HG02763 (cell line): Measurements from ENCODE around the gene PGBD4.
"Not testable (repeated sequence)": the region's sequence is repeated elsewhere in the genome, so short reads cannot be mapped to it uniquely, and the experiment has no call there.

Experiments
- ATAC-seq: cut with Tn5 transposase; IDR thresholded peaks from one replicate; pipeline ENCODE4 v1.9.1; 2021; ENCODE audit warnings: mild to moderate bottlenecking, moderate library complexity; ENCODE audit not compliant: unreplicated experiment

PGBD4 gene

DNA sequence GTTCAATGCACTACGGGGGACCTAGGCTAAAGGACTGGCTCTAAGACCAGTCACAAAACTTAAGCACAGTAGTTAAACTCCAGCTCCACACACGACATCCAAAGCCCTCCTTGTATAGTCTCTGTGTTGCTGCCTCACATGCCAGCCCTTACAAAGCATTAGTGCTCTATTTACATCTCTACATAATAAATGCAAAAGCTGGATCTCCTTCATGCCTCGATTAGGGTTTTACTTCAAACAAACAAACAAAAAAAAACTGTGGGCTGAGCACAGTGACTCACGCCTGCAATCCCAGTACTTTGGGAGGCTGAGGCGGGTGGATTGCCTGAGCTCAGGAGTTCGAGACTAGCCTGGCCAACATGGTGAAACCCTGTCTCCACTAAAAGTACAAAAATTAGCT lies 9.6 kb downstream of the PGBD4 start:
- no peak for ATAC-seq

- ATAC-seq: no peak
These were observed 12.3 kb downstream of the PGBD4 start for GRCh38 chr15:34114215-34114614.

DNA sequence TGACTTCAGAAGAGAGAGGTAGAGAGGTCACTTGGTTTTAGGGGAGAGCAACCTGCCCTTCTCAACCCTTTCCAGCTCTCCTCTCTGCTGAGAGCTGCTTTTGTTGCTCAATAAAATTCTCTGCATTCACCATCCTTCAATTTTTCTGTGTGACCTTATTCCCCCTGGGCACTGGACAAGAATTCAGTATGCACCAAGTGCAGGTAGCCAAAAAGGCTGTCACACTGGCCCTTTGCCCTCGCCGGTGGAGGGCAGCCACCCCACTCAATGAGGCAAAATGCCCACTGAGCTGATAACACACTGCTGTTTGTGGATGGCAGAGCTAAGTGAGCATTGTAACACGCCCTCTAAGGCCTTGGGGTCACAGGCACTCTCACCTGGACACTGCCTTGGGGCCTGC lies 12.9 kb downstream of the PGBD4 start:
- no peak for ATAC-seq

- no peak for ATAC-seq
These were observed 14.7 kb downstream of the PGBD4 start for GRCh38 chr15:34116620-34117019.

- no peak for ATAC-seq
These were observed 17.4 kb downstream of the PGBD4 start for GRCh38 chr15:34119291-34119690.

- not testable (repeated sequence) for ATAC-seq
These were observed 18.5 kb downstream of the PGBD4 start for GRCh38 chr15:34120420-34120819.

- ATAC-seq: not testable (repeated sequence)
These were observed 19.9 kb downstream of the PGBD4 start for GRCh38 chr15:34121786-34122185.

- no peak for ATAC-seq
These were observed 20.9 kb downstream of the PGBD4 start for GRCh38 chr15:34122771-34123183.

DNA sequence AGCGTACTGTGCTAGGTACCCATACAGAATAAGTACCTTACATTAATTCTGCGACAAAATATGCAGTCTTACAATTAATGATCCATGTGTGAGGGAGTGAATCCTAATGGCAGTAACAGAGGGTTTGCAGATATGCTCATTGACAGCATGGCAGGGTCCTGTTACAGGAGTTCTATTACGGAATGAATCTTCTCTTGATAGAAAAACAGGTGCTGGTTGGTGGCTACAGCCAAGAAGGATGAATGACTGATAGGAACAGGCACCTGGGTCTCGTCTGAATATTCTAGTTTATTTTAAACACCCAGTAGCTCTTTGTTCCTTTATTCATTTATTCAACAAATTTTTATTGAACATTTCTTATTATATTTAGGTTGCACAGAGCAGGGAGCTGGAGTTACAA lies 22.8 kb downstream of the PGBD4 start:
- no peak for ATAC-seq

- ATAC-seq: no peak
These were observed 24.1 kb downstream of the PGBD4 start for GRCh38 chr15:34125945-34126344.

DNA sequence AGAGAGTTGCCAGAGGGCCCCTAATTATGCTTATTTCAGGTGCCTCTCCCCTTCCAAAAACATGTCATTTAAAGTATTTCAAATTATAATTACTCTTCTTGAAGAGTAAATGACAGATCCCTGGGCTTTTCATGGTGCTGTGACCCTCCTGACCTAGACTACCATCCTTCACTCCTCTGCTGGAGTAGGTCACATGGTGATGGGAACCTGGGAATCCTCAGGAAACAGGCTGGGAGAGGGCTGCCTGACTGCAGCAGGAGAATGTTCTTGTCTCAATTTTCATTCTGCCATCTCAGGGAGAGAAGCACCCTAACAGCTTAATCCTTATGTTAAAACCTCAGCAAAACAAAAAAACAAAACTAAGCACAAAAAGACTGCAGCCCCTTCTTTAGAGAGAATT lies 24.6 kb downstream of the PGBD4 start:
- no peak for ATAC-seq

GRCh38 chr15:34128898-34129297 lies 27.0 kb downstream of the PGBD4 start:
- ATAC-seq: no peak

DNA sequence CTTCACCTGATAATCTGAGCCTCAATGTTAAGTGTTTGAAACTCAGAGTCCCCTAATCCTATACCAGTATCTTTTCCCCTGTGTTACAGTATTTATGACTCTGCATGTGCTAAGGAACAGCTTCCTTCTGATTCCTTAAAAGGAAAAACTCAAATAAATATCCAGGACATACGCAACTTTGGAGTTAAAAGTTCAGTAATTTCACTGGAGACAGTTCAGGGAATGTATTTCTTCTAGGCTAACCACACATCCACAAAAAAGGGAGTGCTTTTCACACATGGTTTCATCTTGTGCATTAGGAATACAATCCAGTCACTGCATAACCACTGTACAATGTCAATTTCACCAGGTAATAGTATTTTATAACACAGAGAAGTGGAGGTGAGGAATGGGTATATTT lies 31.0 kb downstream of the PGBD4 start:
- ATAC-seq: no peak

DNA sequence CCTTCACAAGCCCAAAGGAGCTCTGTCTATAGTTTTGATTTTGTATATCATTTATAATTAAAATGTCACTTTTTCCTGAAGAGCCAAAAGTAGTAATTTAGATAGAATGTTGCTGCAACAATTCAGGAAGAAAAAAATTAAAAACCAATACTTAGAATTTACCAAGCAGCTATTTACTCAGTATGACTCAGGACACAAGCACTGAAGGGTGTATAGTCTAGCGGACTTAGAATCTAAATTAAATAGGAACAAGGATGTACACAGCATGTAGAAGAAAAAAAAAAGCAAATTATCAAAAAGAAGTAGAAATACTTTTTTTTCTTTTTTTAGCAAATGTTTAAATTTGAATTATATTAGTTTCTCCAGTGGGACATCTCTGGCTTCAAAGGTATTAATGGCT lies 31.6 kb downstream of the PGBD4 start:
- no peak for ATAC-seq

- no peak for ATAC-seq
These were observed 45.7 kb downstream of the PGBD4 start for GRCh38 chr15:34147371-34148140.

DNA sequence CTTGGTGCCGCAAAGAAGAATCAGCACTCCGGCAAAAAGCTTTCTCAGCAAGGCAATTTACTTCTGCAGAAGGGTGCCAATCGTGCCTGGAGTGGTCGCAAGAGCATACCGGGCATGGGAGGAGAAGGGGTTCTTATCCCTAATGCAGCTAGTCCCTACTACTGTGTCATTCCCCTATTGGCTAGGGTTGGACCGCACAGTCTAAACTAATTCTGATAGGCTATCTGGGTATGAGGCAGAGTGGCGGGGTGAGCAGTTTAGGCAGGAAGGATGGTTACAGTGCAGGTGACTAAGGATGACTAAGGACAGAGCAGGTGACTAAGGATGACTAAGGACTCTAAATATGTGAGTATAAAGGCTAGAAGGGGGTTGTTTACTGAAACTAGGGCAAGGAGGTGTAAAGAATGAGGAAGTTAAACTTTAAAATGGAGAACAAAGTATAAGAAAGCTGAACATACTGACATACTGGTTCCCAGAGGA lies 52.9 kb downstream of the PGBD4 start:
- ATAC-seq: no peak

GRCh38 chr15:34155859-34156258 lies 54.0 kb downstream of the PGBD4 start:
- no peak for ATAC-seq
